Vagina (tissue), 2 donors: ENCODE results near the gene ALG1.

Source experiments
- CTCF ChIP-seq, 3 experiments: fragments of 450-650 bp in 2 of 3; fragments of 200-600 bp in 1 of 3; sonication (generic) in 1 of 3; IDR thresholded peaks; one replicate each; pipeline ENCODE4 v1.5.1; 2017 to 2019; ENCODE audit warnings: antibody characterized with exemption in 3 of 3, mild to moderate bottlenecking in 2 of 3, moderate library complexity in 2 of 3
- POLR2A ChIP-seq, 2 donors: fragments of 450-650 bp; IDR thresholded peaks; one replicate each; pipeline ENCODE4 v1.6.1; 2017; ENCODE audit warnings: antibody characterized with exemption in 2 of 2, mild to moderate bottlenecking in 2 of 2, moderate library complexity in 2 of 2

GRCh38 chr16:5058476-5058875 lies 13.2 kb upstream of the ALG1 start:
- TF ChIP-seq POLR2A (IDR thresholded peaks at IDR 0.05) = no peak
- no peak for TF ChIP-seq CTCF (IDR thresholded peaks at IDR 0.05)
